Dermis blood vessel endothelial cell (primary cell): ENCODE measurements around the gene CABLES1. TPM values are rescaled to one million over a fixed set of nuclear protein-coding genes. Genes with fewer than 3 reads are reported as not detected.

Experiments
- total RNA-seq: library from RNA; depleted of rRNA; stranded (reverse); fragments of >200 nt; gene quantifications from 2 replicates; pipeline ENCODE4 v1.2.3, GENCODE V29; 2014

CABLES1 gene
- total RNA-seq, 1 donor from 2014 or later: 38.5 TPM

Other genes starting within 250 kb of the CABLES1 start
- gene RBBP8, start 202.2 kb upstream of the CABLES1 start, total RNA-seq: 19.9 and 21.4 TPM in 2 replicates